Gastroesophageal sphincter (tissue), 3 donors: ENCODE results near the gene CPN1.

Source experiments
- CTCF ChIP-seq, 4 experiments: fragments of 200-600 bp in 2 of 4; fragments of 450-650 bp in 2 of 4; sonication (generic) in 1 of 4; IDR thresholded peaks; one replicate each; pipeline ENCODE4 v1.5.1; 2017 to 2019; ENCODE audit warnings: antibody characterized with exemption in 4 of 4, mild to moderate bottlenecking in 2 of 4, moderate library complexity in 2 of 4
- EP300 ChIP-seq: sonication (generic); formaldehyde crosslinking; IDR thresholded peaks from one replicate; pipeline ENCODE4 v1.6.1; 2017; ENCODE audit warnings: antibody characterized with exemption, mild to moderate bottlenecking
- POLR2A ChIP-seq, 2 donors: fragments of 450-650 bp; IDR thresholded peaks; one replicate each; pipeline ENCODE4 v1.6.1; 2017; ENCODE audit warnings: antibody characterized with exemption in 2 of 2, mild to moderate bottlenecking in 2 of 2, moderate library complexity in 1 of 2

GRCh38 chr10:100008708-100009282, 72.9 kb downstream of the CPN1 start:
- TF ChIP-seq CTCF (IDR thresholded peaks at IDR 0.05) (no peak), POLR2A (IDR thresholded peaks at IDR 0.05) (no peak), EP300 (no peak)
